NB4 (cell line): ENCODE results near the gene PEAK1.

Experiments
- DNase-seq: peaks from one replicate; pipeline ENCODE4 v3.0.0; 2010; ENCODE audit warnings: low read depth
- H3K4me3 ChIP-seq: one replicate; pipeline ENCODE4 v1.5.1; 2011; ENCODE audit warnings: mild to moderate bottlenecking, low read depth, low read length, moderate library complexity
- CTCF ChIP-seq: IDR thresholded peaks from one replicate; pipeline ENCODE4 v1.5.1; 2012; ENCODE audit warnings: low read depth, low read length
- MAX ChIP-seq: IDR thresholded peaks from 2 replicates; pipeline ENCODE4 v1.6.1; 2011; ENCODE audit warnings: low read depth, low read length
- MYC ChIP-seq: IDR thresholded peaks from 2 replicates; pipeline ENCODE4 v1.6.1; 2011; ENCODE audit warnings: low read depth, low read length
- POLR2A ChIP-seq: IDR thresholded peaks from 2 replicates; pipeline ENCODE4 v1.6.1; 2011; ENCODE audit warnings: mild to moderate bottlenecking; ENCODE audit not compliant: insufficient read length; ENCODE audit errors: extremely low read depth

Gene PEAK1

GRCh38 chr15:77419836-77420609 is at the start of gene PEAK1:
Gene PEAK1 (minus strand): TSS chr15:77420104. CDS start chr15:77181926, 238,178 bp downstream.
- H3K4me3 ChIP-seq: peak within 1 kb of the TSS; percentile 91
- peak; percentile 99 for DNase-seq
- 0 out of 2 replicates have a peak, but pooled peaks have one; percentile 12 for TF ChIP-seq MYC
- TF ChIP-seq CTCF: no peak
- peak; percentile 60 for TF ChIP-seq POLR2A
- no peak for TF ChIP-seq MAX

GRCh38 chr15:77468896-77469295 is 49.0 kb upstream of the PEAK1 start:
- no peak overlapping the region for H3K4me3 ChIP-seq
- TF ChIP-seq CTCF: no peak
- no peak for TF ChIP-seq MYC
- no peak for TF ChIP-seq POLR2A
- TF ChIP-seq MAX: no peak
- no peak for DNase-seq

GRCh38 chr15:77466521-77466920 is 46.6 kb upstream of the PEAK1 start:
- TF ChIP-seq CTCF: no peak
- no peak for TF ChIP-seq POLR2A
- no peak for TF ChIP-seq MAX
- no peak for TF ChIP-seq MYC
- no peak for DNase-seq
- H3K4me3 ChIP-seq: no peak overlapping the region

- H3K4me3 ChIP-seq: no peak overlapping the region
- DNase-seq: no peak
- no peak for TF ChIP-seq MAX
- TF ChIP-seq POLR2A: no peak
- TF ChIP-seq MYC: no peak
- TF ChIP-seq CTCF: no peak
These were observed 44.4 kb upstream of the PEAK1 start for GRCh38 chr15:77464129-77464865.

GRCh38 chr15:77461486-77461885 is 41.6 kb upstream of the PEAK1 start:
- no peak for TF ChIP-seq MAX
- no peak for TF ChIP-seq MYC
- no peak for TF ChIP-seq POLR2A
- no peak for TF ChIP-seq CTCF
- no peak for DNase-seq
- H3K4me3 ChIP-seq: no peak overlapping the region
